Gastrocnemius medialis (tissue), 4 donors: ENCODE measurements around the gene DPP10. TPM values are rescaled to one million over a fixed set of nuclear protein-coding genes. Genes with fewer than 3 reads are reported as not detected.

ENCODE experiments used
- ATAC-seq, 2 donors: fragments of 150-250 bp; one replicate each; pipeline ENCODE4 v1.9.1; 2016
- DNase-seq, 2 donors: peaks; one replicate each; pipeline ENCODE4 v3.0.0-alpha.2; 2019
- H3K27ac ChIP-seq, 4 donors: fragments of 200-600 bp; sonication (generic); 1 replicate in 1 of 4; 2 replicates in 3 of 4; pipeline ENCODE4 v1.5.1; 2016 to 2018; ENCODE audit warnings: mild to moderate bottlenecking in 2 of 4, moderate library complexity in 1 of 4
- H3K27me3 ChIP-seq, 3 donors: fragments of 200-600 bp; sonication (generic) in 2 of 3; 1 replicate in 1 of 3; 2 replicates in 2 of 3; pipeline versions ENCODE4 v1.5.1 to v1.6.0; 2016 to 2019; ENCODE audit warnings: mild to moderate bottlenecking in 1 of 3, moderate library complexity in 1 of 3
- H3K36me3 ChIP-seq, 2 donors: fragments of 200-600 bp; sonication (generic) in 1 of 2; one replicate each; pipeline ENCODE4 v1.5.1; 2017 to 2018
- H3K4me1 ChIP-seq, 2 donors: fragments of 200-600 bp; sonication (generic) in 1 of 2; one replicate each; pipeline ENCODE4 v1.5.1; 2016 to 2017; ENCODE audit warnings: mild to moderate bottlenecking in 2 of 2
- H3K4me3 ChIP-seq, 4 donors: fragments of 200-600 bp; sonication (generic) in 3 of 4; 1 replicate in 1 of 4; 2 replicates in 3 of 4; pipeline ENCODE4 v1.5.1; 2016 to 2019; ENCODE audit warnings: mild to moderate bottlenecking in 2 of 4
- H3K9me3 ChIP-seq, 3 donors: fragments of 200-600 bp; sonication (generic) in 2 of 3; 1 replicate in 1 of 3; 2 replicates in 2 of 3; pipeline ENCODE4 v1.5.1; 2016 to 2019
- CTCF ChIP-seq, 5 experiments: fragments of 450-650 bp in 3 of 5; fragments of 200-600 bp in 2 of 5; sonication (generic) in 2 of 5; IDR thresholded peaks in 4 of 5; conservative IDR thresholded peaks in 1 of 5; 1 replicate in 4 of 5; 2 replicates in 1 of 5; pipeline ENCODE4 v1.5.1; 2016 to 2019; ENCODE audit warnings: antibody characterized with exemption in 5 of 5, mild to moderate bottlenecking in 3 of 5, moderate library complexity in 3 of 5
- POLR2A ChIP-seq, 2 donors: fragments of 450-650 bp; IDR thresholded peaks; one replicate each; pipeline ENCODE4 v1.6.1; 2017; ENCODE audit warnings: antibody characterized with exemption in 2 of 2, mild to moderate bottlenecking in 2 of 2, moderate library complexity in 2 of 2
- in situ Hi-C, 4 donors: fragments of 200-750 bp; cut with MboI; loops; one replicate each; pipeline versions ENCODE4 v1.15.0 to v1.8.0; 2017; ENCODE audit warnings: low sequenced_read_pairs in 4 of 4
- intact Hi-C: fragments of 100-400 bp; cut with DNase I; formaldehyde crosslinking; loops from one replicate; pipeline ENCODE4 v1.15.1; 2023; ENCODE audit warnings: low total_unique reads
- total RNA-seq, 4 donors: library from RNA; depleted of rRNA; stranded (reverse); fragments of >200 nt; gene quantifications; one replicate each; pipeline versions ENCODE4 v1.1.0 to v1.2.3, GENCODE V29; 2016

The DPP10 gene
- total RNA-seq, 4 donors from 2014 or later: not detected

GRCh38 chr2:115248066-115248465, 805.6 kb downstream of the DPP10 start:
- no peak for DNase-seq
- Histone ChIP-seq H3K9me3 (no peaks in the 10 kb centered on the region), H3K4me3 (no peak overlapping the region), H3K36me3 (no peaks in the 10 kb centered on the region), H3K27me3 (no peaks in the 10 kb centered on the region), H3K27ac (no peak overlapping the region), H3K4me1 (no peaks in the 10 kb centered on the region)
- no peak for ATAC-seq
- no peak for TF ChIP-seq POLR2A (IDR thresholded peaks at IDR 0.05)
- TF ChIP-seq CTCF (IDR thresholded peaks at IDR 0.05 in 4 of 5, conservative IDR thresholded peaks at IDR 0.05 in 1 of 5): no peak
- in situ Hi-C loops (no loop called here), intact Hi-C loops (no loop called here)

GRCh38 chr2:115277366-115277765, 834.9 kb downstream of the DPP10 start:
- in situ Hi-C loops (no loop called here), intact Hi-C loops (no loop called here)

GRCh38 chr2:115285416-115285815, 843.0 kb downstream of the DPP10 start:
- no peaks in the 10 kb centered on the region for H3K4me1 ChIP-seq
- TF ChIP-seq CTCF (IDR thresholded peaks at IDR 0.05 in 4 of 5, conservative IDR thresholded peaks at IDR 0.05 in 1 of 5): no peak
- no peak for TF ChIP-seq POLR2A (IDR thresholded peaks at IDR 0.05)
- no peak overlapping the region for H3K27ac ChIP-seq
- ATAC-seq: no peak
- H3K9me3 ChIP-seq: no peaks in the 10 kb centered on the region
- DNase-seq: no peak
- intact Hi-C loops: no loop called here
- in situ Hi-C loops: no loop called here
- no peak overlapping the region for H3K4me3 ChIP-seq
- H3K27me3 ChIP-seq: no peaks in the 10 kb centered on the region
- no peaks in the 10 kb centered on the region for H3K36me3 ChIP-seq

More at GRCh38 chr2:115277366-115277765, 834.9 kb downstream of the DPP10 start:
- ATAC-seq: no peak
- TF ChIP-seq POLR2A (IDR thresholded peaks at IDR 0.05): no peak
- no peaks in the 10 kb centered on the region for H3K27me3 ChIP-seq
- H3K4me3 ChIP-seq: no peak overlapping the region
- no peak overlapping the region for H3K27ac ChIP-seq
- no peak for DNase-seq
- no peaks in the 10 kb centered on the region for H3K36me3 ChIP-seq
- H3K4me1 ChIP-seq: no peaks in the 10 kb centered on the region
- H3K9me3 ChIP-seq: no peaks in the 10 kb centered on the region

GRCh38 chr2:115290478-115290877, 848.0 kb downstream of the DPP10 start:
- no peaks in the 10 kb centered on the region for H3K36me3 ChIP-seq
- TF ChIP-seq POLR2A (IDR thresholded peaks at IDR 0.05) (no peak), CTCF (IDR thresholded peaks at IDR 0.05 in 4 of 5, conservative IDR thresholded peaks at IDR 0.05 in 1 of 5) (no peak)
- no peaks in the 10 kb centered on the region for H3K9me3 ChIP-seq
- no peaks in the 10 kb centered on the region for H3K4me1 ChIP-seq
- H3K27me3 ChIP-seq: no peaks in the 10 kb centered on the region
- no peak overlapping the region for H3K4me3 ChIP-seq
- ATAC-seq (no peak), DNase-seq (no peak)
- in situ Hi-C loops: no loop called here
- intact Hi-C loops: no loop called here
- H3K27ac ChIP-seq: no peak overlapping the region

GRCh38 chr2:115292742-115293141, 850.3 kb downstream of the DPP10 start:
- Histone ChIP-seq H3K4me1 (no peaks in the 10 kb centered on the region), H3K4me3 (no peak overlapping the region), H3K27ac (no peak overlapping the region), H3K9me3 (no peaks in the 10 kb centered on the region), H3K36me3 (no peaks in the 10 kb centered on the region), H3K27me3 (no peaks in the 10 kb centered on the region)
- no peak for DNase-seq
- TF ChIP-seq POLR2A (IDR thresholded peaks at IDR 0.05): no peak
- no peak for TF ChIP-seq CTCF (IDR thresholded peaks at IDR 0.05 in 4 of 5, conservative IDR thresholded peaks at IDR 0.05 in 1 of 5)
- in situ Hi-C loops (no loop called here), intact Hi-C loops (no loop called here)
- ATAC-seq: no peak
